Activated T-cell treated with anti-CD3 and anti-CD28 coated beads for 1 hour (primary cell): ENCODE measurements around the gene APBA2.
A peak's percentile ranks its signal among the peaks of the same experiment; 100 is the strongest.

Experiments
- DNase-seq: peaks from one replicate; pipeline ENCODE4 v3.0.0-alpha.2; 2020; ENCODE audit warnings: low read depth

Gene APBA2

GRCh38 chr15:29103824-29104565 is 218.2 kb downstream of the APBA2 start:
- DNase-seq = peak; percentile 41

GRCh38 chr15:29104566-29104880 is 218.7 kb downstream of the APBA2 start:
- no peak for DNase-seq

DNA sequence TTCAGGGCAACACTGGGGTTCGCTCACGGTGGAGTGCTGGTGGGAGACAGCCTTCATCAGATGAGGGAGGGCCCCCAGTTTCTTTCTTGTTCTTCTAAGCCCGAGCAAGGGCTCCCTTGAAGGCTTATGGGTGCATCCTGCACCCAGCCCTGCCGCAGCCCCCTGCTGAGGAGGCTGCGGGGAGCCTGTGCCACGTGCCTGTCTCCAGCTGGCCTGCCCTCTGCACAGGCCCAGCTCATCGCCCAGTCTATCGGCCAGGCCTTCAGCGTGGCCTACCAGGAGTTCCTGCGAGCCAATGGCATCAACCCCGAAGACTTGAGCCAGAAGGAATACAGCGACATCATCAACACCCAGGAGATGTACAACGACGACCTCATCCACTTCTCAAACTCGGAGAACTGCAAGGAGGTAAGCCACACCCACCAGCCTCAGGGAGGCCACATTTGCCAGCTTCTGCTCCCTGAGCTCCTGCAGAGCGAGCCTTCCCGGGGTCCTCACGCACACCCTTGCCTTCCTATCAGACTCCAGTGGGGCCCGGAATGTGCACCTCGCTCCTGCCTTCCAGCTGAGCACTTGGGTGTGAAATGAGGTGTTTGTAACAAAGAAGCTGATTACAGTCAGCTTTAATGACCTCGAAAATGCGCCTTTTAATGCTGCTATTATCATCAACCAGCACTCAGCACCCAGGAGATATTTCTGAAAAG is 219.5 kb downstream of the APBA2 start:
- no peak for DNase-seq

- no peak for DNase-seq
Measured at GRCh38 chr15:29106116-29106515, 220.3 kb downstream of the APBA2 start.

- DNase-seq = no peak
Measured at GRCh38 chr15:29106551-29107290, 220.9 kb downstream of the APBA2 start.

DNA sequence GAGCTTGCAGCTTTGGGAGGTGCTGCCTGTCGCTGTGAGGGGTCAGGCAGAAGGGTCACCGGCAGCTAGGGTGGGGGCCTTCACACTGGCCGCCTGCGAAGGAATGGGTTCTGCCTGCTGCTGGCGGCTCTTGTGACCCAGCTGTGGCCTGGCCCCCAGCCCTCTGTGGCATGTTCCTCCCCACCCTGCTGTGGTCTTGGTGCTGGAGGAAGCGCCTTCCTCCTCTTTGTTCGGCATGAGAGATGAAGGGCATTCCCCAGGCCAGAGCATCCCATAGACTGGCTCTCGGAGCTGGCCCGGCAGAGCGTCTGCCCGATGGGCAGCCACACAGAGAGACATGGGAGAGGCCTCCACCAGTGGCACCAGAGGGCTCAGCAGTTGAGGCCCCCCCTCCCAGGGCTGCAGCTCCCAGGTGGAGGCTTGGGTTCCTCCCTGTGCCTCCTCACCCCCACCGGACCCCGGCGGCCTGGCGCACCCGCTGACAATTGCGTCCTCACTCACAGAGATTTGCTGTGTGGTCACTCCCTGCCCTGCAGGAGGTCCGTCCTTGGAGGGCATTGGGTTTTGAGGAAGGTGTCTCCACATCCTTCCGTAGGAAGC is 221.6 kb downstream of the APBA2 start:
- DNase-seq = no peak

DNA sequence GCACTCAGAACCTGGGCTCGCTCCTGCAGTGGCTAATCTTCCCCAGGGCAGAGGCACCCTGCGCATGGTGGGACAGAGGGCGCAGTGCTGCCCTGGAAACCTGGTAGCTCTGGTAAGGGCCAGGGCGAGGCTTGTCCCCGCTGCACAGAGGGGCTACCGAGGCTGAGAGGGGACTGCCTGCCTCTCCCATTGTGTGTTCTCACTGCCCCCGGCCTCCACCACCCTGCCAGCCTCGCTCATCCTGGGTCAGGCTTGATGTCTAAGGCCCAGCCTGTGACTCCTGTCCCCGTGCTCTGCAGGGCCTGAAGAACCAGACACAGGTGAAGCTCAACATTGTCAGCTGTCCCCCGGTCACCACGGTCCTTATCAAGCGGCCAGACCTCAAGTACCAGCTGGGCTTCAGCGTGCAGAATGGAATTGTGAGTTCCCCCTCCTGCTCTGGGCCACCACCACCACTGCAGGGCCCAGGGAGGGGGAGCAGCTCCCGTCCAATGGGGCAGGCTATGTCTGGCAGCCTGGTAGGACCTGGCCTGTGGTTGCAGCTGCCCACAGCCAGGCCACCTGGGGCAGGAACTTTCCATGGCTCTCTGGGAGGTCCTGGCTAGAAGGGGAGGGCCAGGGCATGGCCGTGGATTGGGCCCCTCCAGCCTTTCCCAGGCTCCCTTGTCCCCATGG is 222.3 kb downstream of the APBA2 start:
- no peak for DNase-seq

- no peak for DNase-seq
Measured at GRCh38 chr15:29109762-29110161, 224.0 kb downstream of the APBA2 start.

- DNase-seq = no peak
Measured at GRCh38 chr15:29110176-29110575, 224.4 kb downstream of the APBA2 start.

- no peak for DNase-seq
Measured at GRCh38 chr15:29110733-29111132, 225.0 kb downstream of the APBA2 start.

DNA sequence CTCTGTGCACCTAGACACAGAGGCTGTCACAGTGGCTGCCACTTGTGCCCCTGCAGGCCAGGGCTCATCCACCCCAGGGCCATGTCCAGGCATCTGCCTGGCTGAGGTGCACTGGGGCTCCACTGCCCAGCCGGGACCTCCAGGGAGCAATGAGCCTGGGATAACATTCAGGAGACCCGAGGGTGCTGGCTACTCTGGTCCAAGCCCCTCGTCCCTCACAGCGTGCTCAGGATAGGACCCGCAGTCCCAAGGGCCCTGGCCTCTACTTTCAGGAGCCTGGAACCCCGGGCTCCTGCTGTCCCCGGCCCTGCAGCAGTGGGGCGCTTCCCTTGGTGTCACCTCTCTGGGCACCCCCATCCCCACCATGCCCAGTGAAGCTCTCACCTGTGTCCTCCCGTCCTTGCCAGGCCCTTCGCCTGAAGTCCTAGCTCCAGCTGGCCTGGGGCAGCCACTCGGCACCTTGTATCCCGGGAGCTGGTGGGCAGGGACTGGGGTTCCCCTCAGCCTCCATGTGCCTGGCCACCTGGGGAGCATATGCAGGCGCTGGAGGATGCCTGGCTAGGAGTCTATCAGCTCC is 226.0 kb downstream of the APBA2 start:
- DNase-seq = no peak

DNA sequence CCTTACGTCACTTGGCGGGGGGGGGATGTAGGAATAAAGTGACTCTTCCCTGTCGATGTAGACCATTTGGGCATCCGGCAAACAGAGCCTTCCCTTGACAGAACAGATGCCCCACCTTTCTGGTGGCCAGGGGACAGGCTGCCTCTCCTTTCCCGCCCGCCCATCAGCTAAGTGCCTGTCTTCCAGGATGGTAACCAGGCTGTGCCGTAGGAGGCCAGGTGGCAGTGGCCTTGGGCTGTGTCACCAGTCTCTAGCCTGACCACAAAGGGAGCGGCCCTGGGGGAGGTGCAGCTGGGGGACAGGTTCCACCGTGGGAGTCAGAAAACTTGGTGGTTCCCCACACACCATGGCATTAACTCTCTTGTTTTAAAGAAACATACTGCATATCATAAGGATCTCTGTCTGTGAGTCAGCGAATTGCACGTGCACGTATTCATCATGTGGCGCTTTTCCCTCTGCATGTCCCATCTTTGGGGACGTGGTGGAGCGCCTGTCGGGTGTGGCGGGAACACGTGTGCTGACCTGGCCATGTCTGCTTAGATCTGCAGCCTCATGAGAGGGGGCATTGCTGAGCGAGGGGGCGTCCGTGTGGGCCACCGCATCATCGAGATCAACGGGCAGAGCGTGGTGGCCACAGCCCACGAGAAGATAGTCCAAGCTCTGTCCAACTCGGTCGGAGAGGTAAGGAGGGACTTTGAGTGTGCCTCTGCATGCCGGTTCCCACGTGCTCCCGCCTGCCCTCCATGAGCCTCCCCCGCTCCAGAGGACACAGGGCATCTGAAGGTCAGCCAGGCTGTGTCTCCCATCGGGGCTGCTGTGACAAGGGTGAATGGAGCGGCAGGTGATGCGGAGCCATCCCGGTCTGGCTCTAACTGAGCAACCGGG is 227.8 kb downstream of the APBA2 start:
- no peak for DNase-seq

DNA sequence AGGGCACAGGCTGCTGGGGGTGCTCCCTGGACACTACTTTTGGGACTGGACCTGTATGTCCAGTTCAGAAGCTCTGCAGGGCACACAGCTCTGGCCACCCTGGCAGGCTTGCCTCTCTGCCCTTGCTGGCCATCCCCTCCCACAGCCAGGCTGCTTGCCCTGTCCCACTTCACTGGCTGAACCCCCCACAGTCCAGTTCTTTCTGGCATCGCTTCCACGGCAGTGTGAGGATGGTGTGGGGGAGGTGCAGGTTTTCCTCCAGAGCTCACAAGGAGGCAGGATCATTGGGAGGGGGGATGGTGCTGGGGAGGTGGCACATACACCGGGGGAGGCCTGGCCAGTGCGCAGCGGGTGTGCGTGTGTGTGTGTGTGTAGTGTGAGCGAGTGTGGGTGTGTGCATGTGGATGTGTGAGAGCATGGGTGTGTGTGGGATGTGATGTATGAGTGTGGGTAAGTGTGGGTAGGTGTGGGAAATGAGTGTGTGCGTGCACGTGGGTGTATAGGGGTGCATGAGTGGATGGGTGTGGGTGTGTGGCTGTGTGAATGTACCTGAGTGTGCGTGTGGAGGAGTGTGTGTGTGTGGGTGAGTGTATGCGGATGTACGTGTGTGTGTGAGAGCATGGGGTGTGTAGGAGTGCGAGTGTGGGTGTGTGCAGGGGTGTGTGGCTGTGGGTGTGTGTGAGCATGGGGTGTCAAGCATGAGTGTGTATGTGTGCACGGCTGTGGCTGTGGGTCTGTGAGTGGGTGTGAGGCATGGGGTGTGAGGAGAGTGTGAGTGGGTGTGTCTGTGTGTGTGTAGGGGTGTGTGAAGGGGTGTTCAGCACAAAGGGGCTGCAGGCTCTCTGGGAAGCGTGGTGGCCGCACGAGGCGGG is 228.7 kb downstream of the APBA2 start:
- DNase-seq = no peak

GRCh38 chr15:29115093-29115991 is 229.6 kb downstream of the APBA2 start:
- no peak for DNase-seq

GRCh38 chr15:29116970-29117700 is 231.4 kb downstream of the APBA2 start:
- DNase-seq = no peak

- no peak for DNase-seq
Measured at GRCh38 chr15:29117778-29118177, 232.0 kb downstream of the APBA2 start.

- DNase-seq = no peak
Measured at GRCh38 chr15:29119847-29120246, 234.1 kb downstream of the APBA2 start.
